Pancreas (tissue), 10 donors: Measurements from ENCODE around the gene PROM2. TPM values are rescaled to one million over a fixed set of nuclear protein-coding genes. Genes with fewer than 3 reads are reported as not detected.

Experiments used
- ATAC-seq, 4 donors: fragments of 200-7000 bp; cut with Tn5 transposase; one replicate each; pipeline versions ENCODE4 v1.8.0 to v1.9.1; 2020; ENCODE audit warnings: mild to moderate bottlenecking in 4 of 4, moderate library complexity in 4 of 4
- DNase-seq, 6 donors: peaks; one replicate each; pipeline ENCODE4 v3.0.0-alpha.2; 2020
- FAIRE-seq: peaks from 2 replicates; lab custom pipeline; 2012; peaks lifted over from hg19 to GRCh38; lab: Jason Lieb, UNC
- H3K27ac ChIP-seq, 4 donors: fragments of 200-600 bp; sonication (generic); 1 replicate in 3 of 4; 2 replicates in 1 of 4; pipeline versions ENCODE4 v1.5.0 to v1.8.0; 2020
- H3K27me3 ChIP-seq, 4 donors: fragments of 200-600 bp; one replicate each; pipeline ENCODE4 v1.8.0; 2021
- H3K36me3 ChIP-seq, 3 donors: fragments of 200-600 bp; sonication (generic) in 1 of 3; one replicate each; pipeline versions ENCODE4 v1.5.0 to v1.8.0; 2020 to 2021
- H3K4me1 ChIP-seq, 3 donors: fragments of 200-600 bp; one replicate each; pipeline ENCODE4 v1.8.0; 2021
- H3K4me3 ChIP-seq, 4 donors: fragments of 200-600 bp; sonication (generic) in 2 of 4; one replicate each; pipeline versions ENCODE4 v1.5.0 to v1.8.0; 2020 to 2021
- H3K9me3 ChIP-seq, 4 donors: fragments of 200-600 bp; one replicate each; pipeline ENCODE4 v1.8.0; 2021
- CTCF ChIP-seq, 4 donors: fragments of 200-600 bp; sonication (generic) in 3 of 4; IDR thresholded peaks; one replicate each; pipeline versions ENCODE4 v1.5.0 to v1.8.0; 2021; ENCODE audit warnings: antibody characterized with exemption in 4 of 4
- WGBS, 2 donors: extraction: QIAGEN DNeasy Blood & Tissue Kit; methylation state at CpG; one replicate each; pipeline ENCODE4 v1.1.7; 2013; 5-methylcytosine and 5-hydroxymethylcytosine counted together
- intact Hi-C, 3 donors: fragments of 100-400 bp; cut with DNase I; formaldehyde crosslinking; loops; one replicate each; pipeline versions ENCODE4 v1.11.1 to v1.14.2; 2022
- polyA plus RNA-seq, 2 donors: library from polyadenylated mRNA; stranded (reverse); fragments of 200-250 nt; gene quantifications; one replicate each; pipeline ENCODE4 v1.2.3, GENCODE V29; 2013
- total RNA-seq, 6 donors: library from RNA; stranded (reverse); fragmentation: NEBNext Ultra II Directional in 4 of 6; extraction: Animal tissue kit (Norgen Biotek cat#: 25700) in 4 of 6; gene quantifications; one replicate each; pipeline versions ENCODE4 v1.2.1 to v1.2.4, GENCODE V29; 2021 to 2023
- donor health status: healthy with polysubstance abuse.
- donor health status: DM: no; HTN: no; CAD: no; lungs with moderate emphysema.
- donor health status: DM: no; HTN: no; CAD: no.
- donor health status: control.
- donor health status: control.
- donor health status: Bipolar disorder and iron deficiency.
- donor health status: DM: yes; HTN: yes; CAD: no.
- donor health status: DM: no; HTN: no; CAD: no.
- donor health status: DM: no; HTN: no; CAD: no.
- donor health status: DM: yes; HTN: yes; CAD: no.

PROM2 gene
- total and polyA plus RNA-seq, 8 donors = 8.3 to 20.4 (median 12.5) TPM

- DNase-seq (peak in 1 of 6 donors; percentile 47), FAIRE-seq (no peak), ATAC-seq (no peak)
- 97% methylated on average over 8 of the region's 8 CpGs for WGBS, 2 donors
- no peak overlapping the region for H3K4me3 ChIP-seq
- H3K9me3 ChIP-seq = no peaks in the 10 kb centered on the region
- no peak overlapping the region for H3K27ac ChIP-seq
- no peak for TF ChIP-seq CTCF (IDR thresholded peaks at IDR 0.05)
- intact Hi-C loops = no loop called here
- peaks cover 0 to 7% (median 0%) of the 10 kb centered on the region in 3 donors for H3K36me3 ChIP-seq
- H3K4me1 ChIP-seq = peaks cover under 1 to 5% (median 5%) of the 10 kb centered on the region in 3 donors
- H3K27me3 ChIP-seq = no peaks in the 10 kb centered on the region
Measured at GRCh38 chr2:95281786-95282185, 7.5 kb downstream of the PROM2 start.

- TF ChIP-seq CTCF (IDR thresholded peaks at IDR 0.05) = no peak
- Histone ChIP-seq H3K9me3 (no peaks in the 10 kb centered on the region), H3K27ac (no peak overlapping the region), H3K27me3 (no peaks in the 10 kb centered on the region), H3K36me3 (peaks cover 0 to 7% (median 0%) of the 10 kb centered on the region in 3 donors), H3K4me3 (no peak overlapping the region), H3K4me1 (peaks cover 0 to 1% (median 0%) of the 10 kb centered on the region in 3 donors)
- WGBS, 2 donors = 48 to 64% methylated on average over 3 of the region's 3 CpGs
- FAIRE-seq = no peak
- DNase-seq = peak in 1 of 6 donors; percentile 19
- ATAC-seq = no peak
- intact Hi-C loops = no loop called here
Measured at GRCh38 chr2:95282458-95282857, 8.2 kb downstream of the PROM2 start.

- Histone ChIP-seq H3K4me3 (no peak overlapping the region), H3K36me3 (peaks cover 0 to 12% (median 0%) of the 10 kb centered on the region in 3 donors), H3K27ac (no peak overlapping the region), H3K9me3 (no peaks in the 10 kb centered on the region), H3K27me3 (no peaks in the 10 kb centered on the region), H3K4me1 (no peaks in the 10 kb centered on the region)
- 85 to 86% methylated on average over 4 of the region's 4 CpGs for WGBS, 2 donors
- DNase-seq (no peak), FAIRE-seq (no peak), ATAC-seq (no peak)
- intact Hi-C loops = no loop called here
- no peak for TF ChIP-seq CTCF (IDR thresholded peaks at IDR 0.05)
Measured at GRCh38 chr2:95283562-95283961, 9.3 kb downstream of the PROM2 start.

- Histone ChIP-seq H3K4me3 (no peak overlapping the region), H3K27me3 (no peaks in the 10 kb centered on the region), H3K9me3 (no peaks in the 10 kb centered on the region), H3K4me1 (no peaks in the 10 kb centered on the region), H3K36me3 (peaks cover 0 to 12% (median 0%) of the 10 kb centered on the region in 3 donors), H3K27ac (no peak overlapping the region)
- 95 to 97% methylated on average over 13 of the region's 13 CpGs for WGBS, 2 donors
- ATAC-seq (no peak), DNase-seq (peak in 1 of 6 donors; percentile 43), FAIRE-seq (no peak)
- no peak for TF ChIP-seq CTCF (IDR thresholded peaks at IDR 0.05)
- intact Hi-C loops = no loop called here
Measured at GRCh38 chr2:95284886-95285541, 10.8 kb downstream of the PROM2 start.

GRCh38 chr2:95285542-95285932, 11.3 kb downstream of the PROM2 start:
- intact Hi-C loops = no loop called here
- no peak for TF ChIP-seq CTCF (IDR thresholded peaks at IDR 0.05)

More at GRCh38 chr2:95285542-95285932, 11.3 kb downstream of the PROM2 start:
- no peak for ATAC-seq
- peaks cover 0 to 12% (median 0%) of the 10 kb centered on the region in 3 donors for H3K36me3 ChIP-seq
- WGBS, 2 donors = 64 to 68% methylated on average over 4 of the region's 4 CpGs
- no peaks in the 10 kb centered on the region for H3K9me3 ChIP-seq
- peak in 2 of 6 donors; percentile 18 to 57 for DNase-seq
- no peaks in the 10 kb centered on the region for H3K27me3 ChIP-seq
- H3K27ac ChIP-seq = no peak overlapping the region
- H3K4me3 ChIP-seq = no peak overlapping the region
- no peak for FAIRE-seq
- H3K4me1 ChIP-seq = no peaks in the 10 kb centered on the region
